ENCODE results near the gene FAM98C. TPM values are rescaled to one million over a fixed set of nuclear protein-coding genes. Genes with fewer than 3 reads are reported as not detected.

FAM98C gene
- total RNA-seq, 1 experiment from 2014 or later: 18.8 TPM

GRCh38 chr19:38430931-38431330, 28.0 kb downstream of the FAM98C start:
- no peak for DNase-seq (ENCODE audit: unreplicated experiment)
- H3K36me3 Mint-ChIP-seq (ENCODE audit: insufficient read depth, unreplicated experiment): no peaks in the 10 kb centered on the region
- H3K9me3 Mint-ChIP-seq (ENCODE audit: unreplicated experiment): no peaks in the 10 kb centered on the region
- intact Hi-C loops (cut with micrococcal nuclease): no loop called here
- no peaks in the 10 kb centered on the region for H3K4me1 Mint-ChIP-seq (ENCODE audit: insufficient read depth, unreplicated experiment)
- CTCF ChIA-PET: no interaction called here
- no peak overlapping the region for H3K27ac Mint-ChIP-seq (ENCODE audit: low read depth, unreplicated experiment)
- H3K4me3 Mint-ChIP-seq (ENCODE audit: unreplicated experiment): no peak overlapping the region
- H3K27me3 Mint-ChIP-seq (ENCODE audit: insufficient read depth, unreplicated experiment): peaks cover 30% of the 10 kb centered on the region
- POLR2A ChIA-PET: no interaction called here
- TF ChIP-seq CTCF (IDR thresholded peaks at IDR 0.05; ENCODE audit: unreplicated experiment): no peak
- no TSS peak for BruUV-seq (replicated peaks)

GRCh38 chr19:38433268-38433733, 30.4 kb downstream of the FAM98C start, which contains the start of gene RYR1:
RYR1 (plus strand) TSS chr19:38433691; CDS start chr19:38433830, 139 bp downstream.
- no TSS peak for BruUV-seq (replicated peaks)
- Mint-ChIP-seq H3K9me3 (ENCODE audit: unreplicated experiment) (no peaks in the 10 kb centered on the region), H3K4me3 (ENCODE audit: unreplicated experiment) (no peak within 1 kb of the TSS), H3K27ac (ENCODE audit: low read depth, unreplicated experiment) (no peak within 1 kb of the TSS), H3K4me1 (ENCODE audit: insufficient read depth, unreplicated experiment) (no peaks in the 10 kb centered on the region), H3K27me3 (ENCODE audit: insufficient read depth, unreplicated experiment) (peaks cover 30% of the 10 kb centered on the region), H3K36me3 (ENCODE audit: insufficient read depth, unreplicated experiment) (no peaks in the 10 kb centered on the region)
- intact Hi-C loops (cut with micrococcal nuclease): no loop called here
- peak; percentile 44 for DNase-seq (ENCODE audit: unreplicated experiment)
- no peak for TF ChIP-seq CTCF (IDR thresholded peaks at IDR 0.05; ENCODE audit: unreplicated experiment)
- CTCF ChIA-PET: no interaction called here
- POLR2A ChIA-PET: no interaction called here

GRCh38 chr19:38434549-38435051, 31.7 kb downstream of the FAM98C start:
- no peak for TF ChIP-seq CTCF (IDR thresholded peaks at IDR 0.05; ENCODE audit: unreplicated experiment)
- intact Hi-C loops (cut with micrococcal nuclease): no loop called here
- Mint-ChIP-seq H3K4me1 (ENCODE audit: insufficient read depth, unreplicated experiment) (no peaks in the 10 kb centered on the region), H3K27ac (ENCODE audit: low read depth, unreplicated experiment) (no peak overlapping the region), H3K4me3 (ENCODE audit: unreplicated experiment) (no peak overlapping the region), H3K9me3 (ENCODE audit: unreplicated experiment) (no peaks in the 10 kb centered on the region), H3K36me3 (ENCODE audit: insufficient read depth, unreplicated experiment) (no peaks in the 10 kb centered on the region), H3K27me3 (ENCODE audit: insufficient read depth, unreplicated experiment) (peaks cover 18% of the 10 kb centered on the region)
- no TSS peak for BruUV-seq (replicated peaks)
- no peak for DNase-seq (ENCODE audit: unreplicated experiment)
- ChIA-PET POLR2A (no interaction called here), CTCF (interaction anchor here (0.6 kb wide), 2 partner anchors 36 to 70 kb away, joined by 3 to 4 read pairs; no protein-coding TSS in a partner anchor)

- no peak for DNase-seq (ENCODE audit: unreplicated experiment)
Measured at GRCh38 chr19:38437295-38437694, 34.4 kb downstream of the FAM98C start.

More at GRCh38 chr19:38437295-38437694, 34.4 kb downstream of the FAM98C start:
- H3K4me3 Mint-ChIP-seq (ENCODE audit: unreplicated experiment): no peak overlapping the region
- intact Hi-C loops (cut with micrococcal nuclease): no loop called here
- TF ChIP-seq CTCF (IDR thresholded peaks at IDR 0.05; ENCODE audit: unreplicated experiment): no peak
- no peaks in the 10 kb centered on the region for H3K9me3 Mint-ChIP-seq (ENCODE audit: unreplicated experiment)
- peaks cover 24% of the 10 kb centered on the region for H3K27me3 Mint-ChIP-seq (ENCODE audit: insufficient read depth, unreplicated experiment)
- no peak overlapping the region for H3K27ac Mint-ChIP-seq (ENCODE audit: low read depth, unreplicated experiment)
- no TSS peak for BruUV-seq (replicated peaks)
- no peaks in the 10 kb centered on the region for H3K4me1 Mint-ChIP-seq (ENCODE audit: insufficient read depth, unreplicated experiment)
- ChIA-PET POLR2A (no interaction called here), CTCF (no interaction called here)
- H3K36me3 Mint-ChIP-seq (ENCODE audit: insufficient read depth, unreplicated experiment): no peaks in the 10 kb centered on the region

Data from MCF 10A (cell line).